GM23338 (cell line): ENCODE measurements around the gene KIF25. TPM values are rescaled to one million over a fixed set of nuclear protein-coding genes. Genes with fewer than 3 reads are reported as not detected.

Experiments used
- ATAC-seq: fragments of 200-7000 bp; cut with Tn5 transposase; 3 replicates; pipeline ENCODE4 v1.9.1; 2020
- DNase-seq: peaks from one replicate; pipeline ENCODE4 v3.0.0-alpha.2; 2015; ENCODE audit warnings: low spot score
- H2AFZ ChIP-seq: fragments of 200-600 bp; sonication (generic); 2 replicates; pipeline ENCODE4 v1.8.0; 2016; ENCODE audit warnings: antibody characterized with exemption, mild to moderate bottlenecking, moderate library complexity
- H3F3A ChIP-seq: fragments of 200-600 bp; sonication (generic); replicated peaks from 2 replicates; pipeline ENCODE4 v1.8.0; 2017; ENCODE audit warnings: antibody characterized with exemption, mixed run types, low read depth
- H3K27ac ChIP-seq: fragments of 200-600 bp; sonication (generic); 2 replicates; pipeline ENCODE4 v1.6.1; 2016; ENCODE audit warnings: low read depth
- H3K27me3 ChIP-seq: fragments of 200-600 bp; sonication (generic); 2 replicates; pipeline ENCODE4 v1.8.0; 2016; ENCODE audit warnings: mild to moderate bottlenecking, mixed run types, moderate library complexity; ENCODE audit not compliant: insufficient read depth
- H3K36me3 ChIP-seq: fragments of 200-600 bp; sonication (generic); 2 replicates; pipeline ENCODE4 v1.8.0; 2016; ENCODE audit warnings: mild to moderate bottlenecking; ENCODE audit not compliant: insufficient read depth
- H3K4me1 ChIP-seq: fragments of 200-600 bp; sonication (generic); 2 replicates; pipeline ENCODE4 v1.8.0; 2016; ENCODE audit warnings: mild to moderate bottlenecking, moderate library complexity; ENCODE audit not compliant: insufficient read depth
- H3K4me2 ChIP-seq: fragments of 200-600 bp; sonication (generic); 2 replicates; pipeline ENCODE4 v1.7.1; 2017; ENCODE audit warnings: mixed run types
- H3K4me3 ChIP-seq: fragments of 200-600 bp; sonication (generic); 2 replicates; pipeline ENCODE4 v1.6.1; 2016; ENCODE audit warnings: mixed run types
- H3K79me2 ChIP-seq: fragments of 200-600 bp; sonication (generic); replicated peaks from 2 replicates; pipeline ENCODE4 v1.8.0; 2017; ENCODE audit warnings: mild to moderate bottlenecking; ENCODE audit not compliant: insufficient read depth
- H3K9me2 ChIP-seq: fragments of 200-600 bp; sonication (generic); 2 replicates; pipeline ENCODE4 v1.8.0; 2017; ENCODE audit not compliant: insufficient read depth
- H4K20me1 ChIP-seq: fragments of 200-600 bp; sonication (generic); replicated peaks from 2 replicates; pipeline ENCODE4 v1.8.0; 2017; ENCODE audit warnings: mild to moderate bottlenecking; ENCODE audit not compliant: insufficient read depth
- H3K27ac Mint-ChIP-seq: 2 replicates; pipeline ENCODE4 v1.8.0; 2020; ENCODE audit warnings: inconsistent platforms, mild to moderate bottlenecking, moderate library complexity, mixed read lengths
- H3K27me3 Mint-ChIP-seq: 3 replicates; pipeline ENCODE4 v1.8.0; 2022; ENCODE audit warnings: low read depth, mild to moderate bottlenecking, moderate library complexity, mixed read lengths, inconsistent platforms; ENCODE audit not compliant: insufficient read depth, poor library complexity
- H3K36me3 Mint-ChIP-seq: 3 replicates; pipeline ENCODE4 v1.8.0; 2021; ENCODE audit warnings: low read depth, mild to moderate bottlenecking, inconsistent platforms, moderate library complexity, mixed read lengths
- H3K4me1 Mint-ChIP-seq: 3 replicates; pipeline ENCODE4 v1.8.0; 2020; ENCODE audit warnings: mild to moderate bottlenecking, inconsistent platforms, mixed read lengths
- H3K4me3 Mint-ChIP-seq: 3 replicates; pipeline ENCODE4 v1.8.0; 2021; ENCODE audit warnings: moderate library complexity, mild to moderate bottlenecking, inconsistent platforms, mixed read lengths
- H3K9me3 Mint-ChIP-seq: 3 replicates; pipeline ENCODE4 v1.8.0; 2020; ENCODE audit warnings: moderate library complexity, mild to moderate bottlenecking, inconsistent platforms, mixed read lengths
- CREB1 ChIP-seq: fragments of 250-450 bp; sonication (Bioruptor Pico); IDR thresholded peaks from 2 replicates; pipeline ENCODE4 v1.5.0; 2020; ENCODE audit warnings: low read depth, mild to moderate bottlenecking, moderate library complexity
- EZH2 ChIP-seq: fragments of 200-600 bp; sonication (generic); IDR thresholded peaks from one replicate; pipeline ENCODE4 v1.8.0; 2017; ENCODE audit warnings: antibody characterized with exemption, mild to moderate bottlenecking, low read depth; ENCODE audit not compliant: unreplicated experiment
- EZH2phosphoT487 ChIP-seq: fragments of 200-600 bp; sonication (generic); IDR thresholded peaks from one replicate; pipeline ENCODE4 v1.8.1; 2018; ENCODE audit warnings: antibody characterized with exemption; ENCODE audit not compliant: unreplicated experiment
- NANOG ChIP-seq: IDR thresholded peaks from 2 replicates; pipeline ENCODE4 v1.6.1; 2016; ENCODE audit warnings: antibody characterized with exemption, borderline replicate concordance
- POLR2AphosphoS5 ChIP-seq: IDR thresholded peaks from 2 replicates; pipeline ENCODE4 v1.6.1; 2016; ENCODE audit warnings: antibody characterized with exemption, low read depth
- STAT1 ChIP-seq: IDR thresholded peaks from one replicate; pipeline ENCODE4 v1.6.1; 2016; ENCODE audit warnings: antibody characterized with exemption; ENCODE audit not compliant: unreplicated experiment
- ZNF331 ChIP-seq: fragments of 250-450 bp; sonication (Bioruptor Pico); IDR thresholded peaks from 2 replicates; pipeline ENCODE4 v1.5.0; 2020; ENCODE audit warnings: low read depth, mild to moderate bottlenecking, moderate library complexity
- polyA plus RNA-seq: library from polyadenylated mRNA; unstranded; fragments of >200 nt; fragmentation: Nextera tagmentation; extraction: Ambion mirVana; gene quantifications from 2 replicates; pipeline ENCODE4 v1.2.1, GENCODE V29; 2016
- total RNA-seq: library from RNA; depleted of rRNA; stranded (reverse); fragments of >200 nt; shearing (Covaris generic); gene quantifications from 2 replicates; pipeline ENCODE4 v1.2.3, GENCODE V29; 2014
- TF ChIP-seq, protein P1 (sequence below): fragments of 250-450 bp; sonication (Bioruptor Pico); IDR thresholded peaks from 2 replicates; pipeline ENCODE4 v1.5.0; 2020; ENCODE audit warnings: mild to moderate bottlenecking, moderate library complexity
- TF ChIP-seq, protein P2 (sequence below): IDR thresholded peaks from 2 replicates; pipeline ENCODE4 v1.6.1; 2016; ENCODE audit warnings: antibody characterized with exemption

Gene KIF25
- total and polyA plus RNA-seq, 2 experiments from 2014 or later: 0.69 to 0.76 TPM

DNA sequence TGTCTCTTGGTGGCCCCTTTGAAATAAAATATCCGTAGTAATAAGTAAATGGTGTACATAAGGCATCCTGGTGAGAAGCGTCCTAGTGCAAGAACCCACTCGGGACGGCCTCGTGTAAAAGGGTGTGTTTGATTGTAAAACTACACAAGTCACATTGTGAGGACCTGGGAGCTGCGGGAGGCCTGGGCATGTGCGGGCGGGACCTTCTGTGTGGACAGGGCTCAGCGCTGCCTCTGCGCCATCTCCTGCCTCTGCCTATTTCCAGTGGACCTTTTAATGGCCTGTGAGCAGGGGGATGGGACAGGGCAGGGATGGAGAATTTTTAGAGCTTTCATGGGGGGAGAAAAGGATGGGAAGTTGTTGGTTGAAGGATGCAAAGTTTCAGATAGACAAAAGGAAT lies 25.3 kb upstream of the KIF25 start:
- peaks cover 6% of the 10 kb centered on the region for H3K9me3 Mint-ChIP-seq
- H3K4me3 ChIP-seq: no peak overlapping the region
- no peak overlapping the region for H3K4me2 ChIP-seq
- H3K79me2 ChIP-seq: no peaks in the 10 kb centered on the region
- H3K27me3 Mint-ChIP-seq: peaks cover 5% of the 10 kb centered on the region
- H3K4me3 Mint-ChIP-seq: no peak overlapping the region
- H3K36me3 Mint-ChIP-seq: peaks cover 33% of the 10 kb centered on the region
- H3K4me1 Mint-ChIP-seq: peaks cover 22% of the 10 kb centered on the region
- H3K36me3 ChIP-seq: peaks cover 20% of the 10 kb centered on the region
- 0 out of 2 replicates have a peak, but pooled peaks cover 3% of the 10 kb centered on the region for H4K20me1 ChIP-seq
- H3K27ac ChIP-seq: 0 out of 2 replicates have a peak overlapping the region, but pooled peaks have one; percentile 20
- H3K27ac Mint-ChIP-seq: 0 out of 2 replicates have a peak overlapping the region, but pooled peaks have one; percentile 66
- peaks cover 18% of the 10 kb centered on the region for H3K4me1 ChIP-seq
- H2AFZ ChIP-seq: no peak overlapping the region
- H3K9me2 ChIP-seq: no peaks in the 10 kb centered on the region
- no peaks in the 10 kb centered on the region for H3K27me3 ChIP-seq
- no peak for ATAC-seq
- DNase-seq: no peak
- peaks cover 7% of the 10 kb centered on the region; the same call in 1 of the 2 replicates for H3F3A ChIP-seq
- TF ChIP-seq, protein P1, sequence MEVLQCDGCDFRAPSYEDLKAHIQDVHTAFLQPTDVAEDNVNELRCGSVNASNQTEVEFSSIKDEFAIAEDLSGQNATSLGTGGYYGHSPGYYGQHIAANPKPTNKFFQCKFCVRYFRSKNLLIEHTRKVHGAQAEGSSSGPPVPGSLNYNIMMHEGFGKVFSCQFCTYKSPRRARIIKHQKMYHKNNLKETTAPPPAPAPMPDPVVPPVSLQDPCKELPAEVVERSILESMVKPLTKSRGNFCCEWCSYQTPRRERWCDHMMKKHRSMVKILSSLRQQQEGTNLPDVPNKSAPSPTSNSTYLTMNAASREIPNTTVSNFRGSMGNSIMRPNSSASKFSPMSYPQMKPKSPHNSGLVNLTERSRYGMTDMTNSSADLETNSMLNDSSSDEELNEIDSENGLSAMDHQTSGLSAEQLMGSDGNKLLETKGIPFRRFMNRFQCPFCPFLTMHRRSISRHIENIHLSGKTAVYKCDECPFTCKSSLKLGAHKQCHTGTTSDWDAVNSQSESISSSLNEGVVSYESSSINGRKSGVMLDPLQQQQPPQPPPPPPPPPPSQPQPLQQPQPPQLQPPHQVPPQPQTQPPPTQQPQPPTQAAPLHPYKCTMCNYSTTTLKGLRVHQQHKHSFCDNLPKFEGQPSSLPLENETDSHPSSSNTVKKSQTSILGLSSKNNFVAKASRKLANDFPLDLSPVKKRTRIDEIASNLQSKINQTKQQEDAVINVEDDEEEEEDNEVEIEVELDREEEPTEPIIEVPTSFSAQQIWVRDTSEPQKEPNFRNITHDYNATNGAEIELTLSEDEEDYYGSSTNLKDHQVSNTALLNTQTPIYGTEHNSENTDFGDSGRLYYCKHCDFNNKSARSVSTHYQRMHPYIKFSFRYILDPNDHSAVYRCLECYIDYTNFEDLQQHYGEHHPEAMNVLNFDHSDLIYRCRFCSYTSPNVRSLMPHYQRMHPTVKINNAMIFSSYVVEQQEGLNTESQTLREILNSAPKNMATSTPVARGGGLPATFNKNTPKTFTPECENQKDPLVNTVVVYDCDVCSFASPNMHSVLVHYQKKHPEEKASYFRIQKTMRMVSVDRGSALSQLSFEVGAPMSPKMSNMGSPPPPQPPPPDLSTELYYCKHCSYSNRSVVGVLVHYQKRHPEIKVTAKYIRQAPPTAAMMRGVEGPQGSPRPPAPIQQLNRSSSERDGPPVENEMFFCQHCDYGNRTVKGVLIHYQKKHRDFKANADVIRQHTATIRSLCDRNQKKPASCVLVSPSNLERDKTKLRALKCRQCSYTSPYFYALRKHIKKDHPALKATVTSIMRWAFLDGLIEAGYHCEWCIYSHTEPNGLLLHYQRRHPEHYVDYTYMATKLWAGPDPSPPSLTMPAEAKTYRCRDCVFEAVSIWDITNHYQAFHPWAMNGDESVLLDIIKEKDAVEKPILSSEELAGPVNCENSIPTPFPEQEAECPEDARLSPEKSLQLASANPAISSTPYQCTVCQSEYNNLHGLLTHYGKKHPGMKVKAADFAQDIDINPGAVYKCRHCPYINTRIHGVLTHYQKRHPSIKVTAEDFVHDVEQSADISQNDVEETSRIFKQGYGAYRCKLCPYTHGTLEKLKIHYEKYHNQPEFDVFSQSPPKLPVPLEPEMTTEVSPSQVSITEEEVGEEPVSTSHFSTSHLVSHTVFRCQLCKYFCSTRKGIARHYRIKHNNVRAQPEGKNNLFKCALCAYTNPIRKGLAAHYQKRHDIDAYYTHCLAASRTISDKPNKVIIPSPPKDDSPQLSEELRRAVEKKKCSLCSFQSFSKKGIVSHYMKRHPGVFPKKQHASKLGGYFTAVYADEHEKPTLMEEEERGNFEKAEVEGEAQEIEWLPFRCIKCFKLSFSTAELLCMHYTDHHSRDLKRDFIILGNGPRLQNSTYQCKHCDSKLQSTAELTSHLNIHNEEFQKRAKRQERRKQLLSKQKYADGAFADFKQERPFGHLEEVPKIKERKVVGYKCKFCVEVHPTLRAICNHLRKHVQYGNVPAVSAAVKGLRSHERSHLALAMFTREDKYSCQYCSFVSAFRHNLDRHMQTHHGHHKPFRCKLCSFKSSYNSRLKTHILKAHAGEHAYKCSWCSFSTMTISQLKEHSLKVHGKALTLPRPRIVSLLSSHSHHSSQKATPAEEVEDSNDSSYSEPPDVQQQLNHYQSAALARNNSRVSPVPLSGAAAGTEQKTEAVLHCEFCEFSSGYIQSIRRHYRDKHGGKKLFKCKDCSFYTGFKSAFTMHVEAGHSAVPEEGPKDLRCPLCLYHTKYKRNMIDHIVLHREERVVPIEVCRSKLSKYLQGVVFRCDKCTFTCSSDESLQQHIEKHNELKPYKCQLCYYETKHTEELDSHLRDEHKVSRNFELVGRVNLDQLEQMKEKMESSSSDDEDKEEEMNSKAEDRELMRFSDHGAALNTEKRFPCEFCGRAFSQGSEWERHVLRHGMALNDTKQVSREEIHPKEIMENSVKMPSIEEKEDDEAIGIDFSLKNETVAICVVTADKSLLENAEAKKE (CRISPR knock-in tag): no peak
- no peak for TF ChIP-seq ZNF331 (CRISPR knock-in tag)
- TF ChIP-seq NANOG: no peak
- no peak for TF ChIP-seq EZH2
- TF ChIP-seq STAT1: no peak
- TF ChIP-seq, protein P2, sequence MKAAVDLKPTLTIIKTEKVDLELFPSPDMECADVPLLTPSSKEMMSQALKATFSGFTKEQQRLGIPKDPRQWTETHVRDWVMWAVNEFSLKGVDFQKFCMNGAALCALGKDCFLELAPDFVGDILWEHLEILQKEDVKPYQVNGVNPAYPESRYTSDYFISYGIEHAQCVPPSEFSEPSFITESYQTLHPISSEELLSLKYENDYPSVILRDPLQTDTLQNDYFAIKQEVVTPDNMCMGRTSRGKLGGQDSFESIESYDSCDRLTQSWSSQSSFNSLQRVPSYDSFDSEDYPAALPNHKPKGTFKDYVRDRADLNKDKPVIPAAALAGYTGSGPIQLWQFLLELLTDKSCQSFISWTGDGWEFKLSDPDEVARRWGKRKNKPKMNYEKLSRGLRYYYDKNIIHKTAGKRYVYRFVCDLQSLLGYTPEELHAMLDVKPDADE: no peak
- no peak for TF ChIP-seq EZH2phosphoT487
- TF ChIP-seq CREB1 (CRISPR knock-in tag): no peak
- no peak for TF ChIP-seq POLR2AphosphoS5
